MM.1S (cell line): ENCODE measurements around the gene SIRT6.

Experiments used
- DNase-seq: peaks from one replicate; pipeline ENCODE4 v3.0.0-alpha.2; 2015
- H2AFZ ChIP-seq: fragments of 300-600 bp; sonication (generic); 2 replicates; pipeline ENCODE4 v1.6.0; 2016; ENCODE audit warnings: antibody characterized with exemption, low read length
- H3F3A ChIP-seq: fragments of 300-600 bp; sonication (generic); 2 replicates; pipeline ENCODE4 v1.6.1; 2016; ENCODE audit warnings: mild to moderate bottlenecking, antibody characterized with exemption, low read length, moderate library complexity, mixed read lengths; ENCODE audit not compliant: insufficient read depth
- H3K27ac ChIP-seq: fragments of 300-600 bp; sonication (generic); 2 replicates; pipeline ENCODE4 v1.5.1; 2016; ENCODE audit warnings: mild to moderate bottlenecking, low read length
- H3K27me3 ChIP-seq: fragments of 300-600 bp; sonication (generic); replicated peaks from 2 replicates; pipeline ENCODE4 v1.6.0; 2016; ENCODE audit warnings: low read length; ENCODE audit not compliant: insufficient read depth
- H3K36me3 ChIP-seq: fragments of 300-600 bp; sonication (generic); replicated peaks from 2 replicates; pipeline ENCODE4 v1.6.1; 2016; ENCODE audit warnings: mild to moderate bottlenecking, low read length, mixed read lengths; ENCODE audit not compliant: insufficient read depth
- H3K4me1 ChIP-seq: fragments of 300-600 bp; sonication (generic); 2 replicates; pipeline ENCODE4 v1.6.1; 2016; ENCODE audit warnings: low read length, mixed read lengths
- H3K4me2 ChIP-seq: fragments of 300-600 bp; sonication (generic); 2 replicates; pipeline ENCODE4 v1.6.0; 2016; ENCODE audit warnings: low read depth, low read length
- H3K4me3 ChIP-seq: fragments of 300-600 bp; sonication (generic); 2 replicates; pipeline ENCODE4 v1.5.1; 2016; ENCODE audit warnings: low read length, mixed read lengths
- H3K79me2 ChIP-seq: fragments of 300-600 bp; sonication (generic); 2 replicates; pipeline ENCODE4 v1.6.1; 2016; ENCODE audit warnings: mixed run types, low read length, mixed read lengths
- H3K9ac ChIP-seq: fragments of 300-600 bp; sonication (generic); 2 replicates; pipeline ENCODE4 v1.6.1; 2016; ENCODE audit warnings: low read length, mixed read lengths
- H3K9me2 ChIP-seq: fragments of 300-600 bp; sonication (generic); replicated peaks from 2 replicates; pipeline ENCODE4 v1.6.1; 2016; ENCODE audit warnings: mild to moderate bottlenecking, low read length, mixed read lengths; ENCODE audit not compliant: insufficient read depth
- H3K9me3 ChIP-seq: fragments of 300-600 bp; sonication (generic); replicated peaks from 2 replicates; pipeline ENCODE4 v1.6.1; 2016; ENCODE audit warnings: mild to moderate bottlenecking, low read length, mixed read lengths; ENCODE audit not compliant: insufficient read depth
- H4K20me1 ChIP-seq: fragments of 300-600 bp; sonication (generic); 2 replicates; pipeline ENCODE4 v1.6.1; 2016; ENCODE audit warnings: mild to moderate bottlenecking, low read length, moderate library complexity, mixed read lengths; ENCODE audit not compliant: insufficient read depth
- CTCF ChIP-seq: fragments of 300-600 bp; sonication (generic); IDR thresholded peaks from 2 replicates; pipeline ENCODE4 v1.5.1; 2016; ENCODE audit warnings: antibody characterized with exemption, low read length, mixed read lengths
- EZH2 ChIP-seq: fragments of 300-600 bp; sonication (generic); optimal IDR thresholded peaks from 2 replicates; pipeline ENCODE3; 2017; ENCODE audit warnings: low read depth, mild to moderate bottlenecking, antibody characterized with exemption, low read length, mixed read lengths
- EZH2phosphoT487 ChIP-seq: fragments of 300-600 bp; sonication (generic); IDR thresholded peaks from 2 replicates; pipeline ENCODE4 v1.6.1; 2018; ENCODE audit warnings: antibody characterized with exemption, low read length

Gene SIRT6

GRCh38 chr19:4199699-4200293 lies 17.4 kb upstream of the SIRT6 start:
- Histone ChIP-seq H3K4me1 (no peaks in the 10 kb centered on the region), H3K27me3 (peaks cover 84% of the 10 kb centered on the region), H3K9ac (no peak overlapping the region), H3K79me2 (no peaks in the 10 kb centered on the region), H3K27ac (no peak overlapping the region), H3K9me3 (no peaks in the 10 kb centered on the region), H3K36me3 (no peaks in the 10 kb centered on the region), H4K20me1 (no peaks in the 10 kb centered on the region), H3K4me3 (no peak overlapping the region), H3F3A (no peaks in the 10 kb centered on the region), H2AFZ (no peak overlapping the region), H3K9me2 (no peaks in the 10 kb centered on the region), H3K4me2 (no peak overlapping the region)
- no peak for DNase-seq
- TF ChIP-seq EZH2phosphoT487: no peak
- peak; percentile 9; the same call in 1 of the 2 replicates for TF ChIP-seq CTCF
- TF ChIP-seq EZH2: no peak

GRCh38 chr19:4198467-4199126 lies 16.2 kb upstream of the SIRT6 start:
- H3K4me3 ChIP-seq: no peak overlapping the region
- H3K9me2 ChIP-seq: no peaks in the 10 kb centered on the region

GRCh38 chr19:4197625-4198466 lies 15.5 kb upstream of the SIRT6 start:
- Histone ChIP-seq H3K9ac (no peak overlapping the region), H3K79me2 (no peaks in the 10 kb centered on the region), H2AFZ (no peak overlapping the region), H3K9me3 (no peaks in the 10 kb centered on the region), H3K4me1 (no peaks in the 10 kb centered on the region), H3K27me3 (peaks cover 94% of the 10 kb centered on the region), H3K36me3 (no peaks in the 10 kb centered on the region), H4K20me1 (no peaks in the 10 kb centered on the region), H3K4me3 (no peak overlapping the region), H3K9me2 (no peaks in the 10 kb centered on the region), H3K27ac (no peak overlapping the region), H3K4me2 (no peak overlapping the region), H3F3A (no peaks in the 10 kb centered on the region)
- DNase-seq: no peak
- TF ChIP-seq CTCF (no peak), EZH2 (no peak), EZH2phosphoT487 (no peak)

More at GRCh38 chr19:4198467-4199126, 16.2 kb upstream of the SIRT6 start:
- Histone ChIP-seq H3K9me3 (no peaks in the 10 kb centered on the region), H2AFZ (no peak overlapping the region), H3K79me2 (no peaks in the 10 kb centered on the region), H3K36me3 (no peaks in the 10 kb centered on the region), H3F3A (no peaks in the 10 kb centered on the region), H4K20me1 (no peaks in the 10 kb centered on the region), H3K9ac (no peak overlapping the region), H3K27ac (no peak overlapping the region), H3K4me1 (no peaks in the 10 kb centered on the region), H3K27me3 (peaks cover 95% of the 10 kb centered on the region), H3K4me2 (no peak overlapping the region)
- DNase-seq: no peak
- TF ChIP-seq EZH2 (no peak), EZH2phosphoT487 (no peak), CTCF (no peak)
